Measurements from ENCODE around the gene AICDA. TPM values are rescaled to one million over a fixed set of nuclear protein-coding genes. Genes with fewer than 3 reads are reported as not detected.
"Not testable (repeated sequence)": the region's sequence is repeated elsewhere in the genome, so short reads cannot be mapped to it uniquely, and the experiment has no call there.

The AICDA gene
- total RNA-seq, 4 donors from 2014 or later: not detected

GRCh38 chr12:8590842-8591545 is 21.7 kb downstream of the AICDA start:
- TF ChIP-seq, protein P1, sequence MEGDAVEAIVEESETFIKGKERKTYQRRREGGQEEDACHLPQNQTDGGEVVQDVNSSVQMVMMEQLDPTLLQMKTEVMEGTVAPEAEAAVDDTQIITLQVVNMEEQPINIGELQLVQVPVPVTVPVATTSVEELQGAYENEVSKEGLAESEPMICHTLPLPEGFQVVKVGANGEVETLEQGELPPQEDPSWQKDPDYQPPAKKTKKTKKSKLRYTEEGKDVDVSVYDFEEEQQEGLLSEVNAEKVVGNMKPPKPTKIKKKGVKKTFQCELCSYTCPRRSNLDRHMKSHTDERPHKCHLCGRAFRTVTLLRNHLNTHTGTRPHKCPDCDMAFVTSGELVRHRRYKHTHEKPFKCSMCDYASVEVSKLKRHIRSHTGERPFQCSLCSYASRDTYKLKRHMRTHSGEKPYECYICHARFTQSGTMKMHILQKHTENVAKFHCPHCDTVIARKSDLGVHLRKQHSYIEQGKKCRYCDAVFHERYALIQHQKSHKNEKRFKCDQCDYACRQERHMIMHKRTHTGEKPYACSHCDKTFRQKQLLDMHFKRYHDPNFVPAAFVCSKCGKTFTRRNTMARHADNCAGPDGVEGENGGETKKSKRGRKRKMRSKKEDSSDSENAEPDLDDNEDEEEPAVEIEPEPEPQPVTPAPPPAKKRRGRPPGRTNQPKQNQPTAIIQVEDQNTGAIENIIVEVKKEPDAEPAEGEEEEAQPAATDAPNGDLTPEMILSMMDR (IDR thresholded peaks at IDR 0.05): no peak
- no peak for TF ChIP-seq POLR2A (IDR thresholded peaks at IDR 0.05)
- intact Hi-C loops (cut with DNase I; ENCODE audit: low total_unique reads): no loop called here
- H3K4me3 ChIP-seq (ENCODE audit: low read depth, poor library complexity, severe bottlenecking): no peak overlapping the region
- peak in 1 of 2 donors; percentile 60 for DNase-seq (ENCODE audit: low spot score in 2 of 2)
- 49 to 52% methylated on average over 10 of the region's 10 CpGs for WGBS, 2 donors

GRCh38 chr12:8589679-8590078 is 23.0 kb downstream of the AICDA start:
- intact Hi-C loops (cut with DNase I; ENCODE audit: low total_unique reads): no loop called here

GRCh38 chr12:8584478-8584877 is 28.2 kb downstream of the AICDA start:
- WGBS, 2 donors: 90% methylated on average over 13 of the region's 13 CpGs
- DNase-seq (ENCODE audit: low spot score in 2 of 2); intact Hi-C loops (cut with DNase I; ENCODE audit: low total_unique reads); H3K4me3 ChIP-seq (ENCODE audit: low read depth, poor library complexity, severe bottlenecking): not testable (repeated sequence)

More at GRCh38 chr12:8589679-8590078, 23.0 kb downstream of the AICDA start:
- DNase-seq (ENCODE audit: low spot score in 2 of 2): peak in 1 of 2 donors; percentile 63
- TF ChIP-seq POLR2A (IDR thresholded peaks at IDR 0.05): no peak
- TF ChIP-seq, protein P1 (IDR thresholded peaks at IDR 0.05): no peak
- H3K4me3 ChIP-seq (ENCODE audit: low read depth, poor library complexity, severe bottlenecking): no peak overlapping the region
- WGBS, 2 donors: 89% methylated on average over 7 of the region's 7 CpGs

DNA sequence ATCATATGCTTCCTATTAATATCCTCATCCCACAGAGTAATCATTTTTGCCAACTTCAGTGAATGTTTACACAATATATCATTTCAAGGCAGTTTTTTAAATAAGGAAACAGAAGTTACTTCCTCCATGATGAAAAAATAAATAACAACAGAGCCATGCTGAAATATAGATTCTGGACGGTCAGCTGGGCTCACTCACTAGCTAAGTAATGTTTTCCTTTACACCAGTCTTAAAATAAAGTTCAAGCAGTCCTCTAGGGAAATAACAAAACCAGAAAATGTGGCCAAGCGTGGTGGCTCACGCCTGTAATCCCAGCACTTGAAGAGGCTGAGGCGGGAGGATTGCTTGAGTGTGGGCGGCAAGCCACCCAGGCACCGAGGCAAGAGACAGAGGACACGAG is 28.7 kb downstream of the AICDA start:
- TF ChIP-seq POLR2A (IDR thresholded peaks at IDR 0.05): no peak
- TF ChIP-seq, protein P1 (IDR thresholded peaks at IDR 0.05): no peak
- intact Hi-C loops (cut with DNase I; ENCODE audit: low total_unique reads): no loop called here
- 45 to 61% methylated on average over 7 of the region's 7 CpGs for WGBS, 2 donors
- no peak overlapping the region for H3K4me3 ChIP-seq (ENCODE audit: low read depth, poor library complexity, severe bottlenecking)
- DNase-seq (ENCODE audit: low spot score in 2 of 2): no peak

- 77% methylated on average over 9 of the region's 9 CpGs for WGBS, 2 donors
- peak in 1 of 2 donors; percentile 50 for DNase-seq (ENCODE audit: low spot score in 2 of 2)
- H3K4me3 ChIP-seq (ENCODE audit: low read depth, poor library complexity, severe bottlenecking): no peak overlapping the region
- TF ChIP-seq, protein P1 (IDR thresholded peaks at IDR 0.05): no peak
- no peak for TF ChIP-seq POLR2A (IDR thresholded peaks at IDR 0.05)
- intact Hi-C loops (cut with DNase I; ENCODE audit: low total_unique reads): no loop called here
These were observed 31.4 kb downstream of the AICDA start for GRCh38 chr12:8581098-8581784.

GRCh38 chr12:8577879-8578278 is 34.8 kb downstream of the AICDA start:
- TF ChIP-seq, protein P1 (IDR thresholded peaks at IDR 0.05): no peak
- no peak for TF ChIP-seq POLR2A (IDR thresholded peaks at IDR 0.05)
- no peak overlapping the region for H3K4me3 ChIP-seq (ENCODE audit: low read depth, poor library complexity, severe bottlenecking)
- WGBS, 2 donors: 64 to 71% methylated on average over 3 of the region's 3 CpGs
- no peak for DNase-seq (ENCODE audit: low spot score in 2 of 2)
- intact Hi-C loops (cut with DNase I; ENCODE audit: low total_unique reads): loop anchor here (10.0 kb wide), 1 partner anchor 297 kb away; no protein-coding TSS in a partner anchor
